Endothelial cell of umbilical vein (primary cell): ENCODE results near the gene MAEA.

Experiments
- EZH2 ChIP-seq: IDR thresholded peaks from 2 replicates; pipeline ENCODE4 v1.6.1; 2012; ENCODE audit warnings: borderline replicate concordance, low read depth, mild to moderate bottlenecking, moderate library complexity, low read length, inconsistent platforms; ENCODE audit not compliant: severe bottlenecking
- FOS ChIP-seq: IDR thresholded peaks from 2 replicates; pipeline ENCODE4 v1.6.1; 2011; ENCODE audit warnings: mild to moderate bottlenecking, low read length, moderate library complexity, borderline replicate concordance; ENCODE audit not compliant: insufficient read depth
- JUN ChIP-seq: IDR thresholded peaks from 2 replicates; pipeline ENCODE4 v1.6.1; 2011; ENCODE audit warnings: borderline replicate concordance, low read depth; ENCODE audit not compliant: insufficient read length, insufficient read depth
- POLR2A ChIP-seq: IDR thresholded peaks from 2 replicates; pipeline ENCODE4 v1.6.1; 2012; ENCODE audit warnings: low read depth, mild to moderate bottlenecking, control low read depth, low read length
- TF ChIP-seq, protein P1 (sequence below), 2 donors: IDR thresholded peaks; 1 replicate in 1 of 2; 2 replicates in 1 of 2; pipeline ENCODE4 v1.5.1; 2011; ENCODE audit warnings: low read length in 2 of 2, mild to moderate bottlenecking in 2 of 2, moderate library complexity in 2 of 2, control low read depth in 1 of 2, inconsistent platforms in 1 of 2, low read depth in 1 of 2; ENCODE audit not compliant: insufficient read depth in 1 of 2; ENCODE audit errors: extremely low read depth in 1 of 2
- TF ChIP-seq, protein P2 (sequence below): IDR thresholded peaks from 2 replicates; pipeline ENCODE4 v1.6.1; 2011; ENCODE audit not compliant: insufficient read depth, insufficient read length

DNA sequence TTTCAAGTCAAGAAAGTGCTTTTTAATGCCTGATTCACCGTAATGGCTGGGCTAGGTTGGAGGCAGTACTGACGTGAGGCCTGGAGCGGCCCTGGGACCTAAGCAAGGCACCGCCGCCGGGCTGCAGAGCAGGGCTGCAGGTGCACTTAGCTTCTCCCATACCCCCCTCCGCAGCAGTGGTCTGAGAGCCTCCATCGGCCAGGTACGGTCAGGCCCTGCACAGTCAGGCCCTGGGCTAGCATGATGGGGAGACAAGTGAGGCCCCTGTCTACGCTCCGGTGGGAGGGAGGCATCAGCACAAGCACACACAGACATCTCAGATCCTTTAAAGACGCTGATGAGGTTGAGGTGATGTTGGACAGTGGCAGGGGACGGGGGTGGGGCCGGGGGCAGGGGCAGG is 4.7 kb downstream of the MAEA start:
- TF ChIP-seq, protein P1, sequence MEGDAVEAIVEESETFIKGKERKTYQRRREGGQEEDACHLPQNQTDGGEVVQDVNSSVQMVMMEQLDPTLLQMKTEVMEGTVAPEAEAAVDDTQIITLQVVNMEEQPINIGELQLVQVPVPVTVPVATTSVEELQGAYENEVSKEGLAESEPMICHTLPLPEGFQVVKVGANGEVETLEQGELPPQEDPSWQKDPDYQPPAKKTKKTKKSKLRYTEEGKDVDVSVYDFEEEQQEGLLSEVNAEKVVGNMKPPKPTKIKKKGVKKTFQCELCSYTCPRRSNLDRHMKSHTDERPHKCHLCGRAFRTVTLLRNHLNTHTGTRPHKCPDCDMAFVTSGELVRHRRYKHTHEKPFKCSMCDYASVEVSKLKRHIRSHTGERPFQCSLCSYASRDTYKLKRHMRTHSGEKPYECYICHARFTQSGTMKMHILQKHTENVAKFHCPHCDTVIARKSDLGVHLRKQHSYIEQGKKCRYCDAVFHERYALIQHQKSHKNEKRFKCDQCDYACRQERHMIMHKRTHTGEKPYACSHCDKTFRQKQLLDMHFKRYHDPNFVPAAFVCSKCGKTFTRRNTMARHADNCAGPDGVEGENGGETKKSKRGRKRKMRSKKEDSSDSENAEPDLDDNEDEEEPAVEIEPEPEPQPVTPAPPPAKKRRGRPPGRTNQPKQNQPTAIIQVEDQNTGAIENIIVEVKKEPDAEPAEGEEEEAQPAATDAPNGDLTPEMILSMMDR (IDR thresholded peaks at IDR 0.05; ENCODE audit: extremely low read depth in 1 of 2, insufficient read depth in 1 of 2, low read depth in 1 of 2, low read length in 2 of 2) = no peak
- TF ChIP-seq EZH2 (no peak), POLR2A (no peak), JUN (no peak), FOS (no peak)
- TF ChIP-seq, protein P2, sequence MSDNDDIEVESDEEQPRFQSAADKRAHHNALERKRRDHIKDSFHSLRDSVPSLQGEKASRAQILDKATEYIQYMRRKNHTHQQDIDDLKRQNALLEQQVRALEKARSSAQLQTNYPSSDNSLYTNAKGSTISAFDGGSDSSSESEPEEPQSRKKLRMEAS = no peak
